ENCODE data around the gene UQCRC1.

Gene UQCRC1

DNA sequence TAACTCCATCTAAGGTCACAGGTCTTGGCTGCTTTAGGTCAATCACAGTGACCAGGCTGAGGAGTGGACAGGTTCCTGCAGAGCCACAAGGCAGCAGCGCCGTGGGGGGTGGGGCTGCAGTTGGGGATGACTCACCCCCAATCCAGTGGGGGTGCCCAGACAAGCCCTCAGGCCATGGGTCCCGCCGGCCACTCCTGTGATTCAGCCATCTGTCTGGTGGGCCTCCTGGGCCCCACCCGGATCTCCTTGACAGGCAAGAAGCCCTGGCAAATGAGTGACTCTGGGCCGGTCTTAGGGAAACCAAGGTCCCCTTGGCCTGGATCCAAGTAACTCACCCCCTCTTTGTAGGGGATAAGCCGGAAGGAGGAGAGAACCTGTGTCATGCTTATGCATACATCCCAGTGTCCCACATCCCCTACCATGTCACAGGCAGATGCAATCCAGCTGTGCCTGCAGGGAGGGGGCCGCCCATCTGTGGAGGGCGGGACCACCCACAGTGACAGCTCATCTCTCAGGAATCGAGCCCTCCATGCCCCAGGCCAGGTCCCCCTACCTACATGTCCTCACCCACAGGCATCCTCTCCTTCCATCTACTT is 13.8 kb downstream of the UQCRC1 start:
- Histone ChIP-seq H3K27ac (ENCODE audit: low read length) (no peak overlapping the region), H3K4me1 (ENCODE audit: low read length) (no peaks in the 10 kb centered on the region)

GRCh38 chr3:48595075-48595525 is 14.3 kb downstream of the UQCRC1 start, which contains the start of gene COL7A1:
Gene COL7A1 (minus strand): TSS chr3:48595329. CDS start chr3:48595159, 170 bp downstream.
- Histone ChIP-seq H3K36me3 (replicated peaks; ENCODE audit: insufficient read depth, low read length) (no peaks in the 10 kb centered on the region), H3K4me2 (ENCODE audit: low read depth, low read length) (no peak within 1 kb of the TSS), H2AFZ (ENCODE audit: low read length) (no peak within 1 kb of the TSS), H4K20me1 (ENCODE audit: insufficient read depth, low read length) (no peaks in the 10 kb centered on the region), H3K4me1 (ENCODE audit: low read length) (no peaks in the 10 kb centered on the region), H3K27ac (ENCODE audit: low read length) (no peak within 1 kb of the TSS), H3K79me2 (ENCODE audit: low read length) (no peaks in the 10 kb centered on the region), H3K9ac (ENCODE audit: low read length) (no peak within 1 kb of the TSS), H3K4me3 (ENCODE audit: low read length) (no peak within 1 kb of the TSS), H3K9me2 (replicated peaks; ENCODE audit: insufficient read depth, low read length) (no peaks in the 10 kb centered on the region), H3F3A (ENCODE audit: insufficient read depth, low read length) (no peaks in the 10 kb centered on the region), H3K27me3 (replicated peaks; ENCODE audit: insufficient read depth, low read length) (peaks cover 45% of the 10 kb centered on the region), H3K9me3 (replicated peaks; ENCODE audit: insufficient read depth, low read length) (no peaks in the 10 kb centered on the region)
- TF ChIP-seq EZH2 (optimal IDR thresholded peaks at IDR 0.05; ENCODE audit: low read depth, low read length), result no peak
- TF ChIP-seq EZH2phosphoT487 (IDR thresholded peaks at IDR 0.05; ENCODE audit: low read length), result no peak
- TF ChIP-seq, protein P1, sequence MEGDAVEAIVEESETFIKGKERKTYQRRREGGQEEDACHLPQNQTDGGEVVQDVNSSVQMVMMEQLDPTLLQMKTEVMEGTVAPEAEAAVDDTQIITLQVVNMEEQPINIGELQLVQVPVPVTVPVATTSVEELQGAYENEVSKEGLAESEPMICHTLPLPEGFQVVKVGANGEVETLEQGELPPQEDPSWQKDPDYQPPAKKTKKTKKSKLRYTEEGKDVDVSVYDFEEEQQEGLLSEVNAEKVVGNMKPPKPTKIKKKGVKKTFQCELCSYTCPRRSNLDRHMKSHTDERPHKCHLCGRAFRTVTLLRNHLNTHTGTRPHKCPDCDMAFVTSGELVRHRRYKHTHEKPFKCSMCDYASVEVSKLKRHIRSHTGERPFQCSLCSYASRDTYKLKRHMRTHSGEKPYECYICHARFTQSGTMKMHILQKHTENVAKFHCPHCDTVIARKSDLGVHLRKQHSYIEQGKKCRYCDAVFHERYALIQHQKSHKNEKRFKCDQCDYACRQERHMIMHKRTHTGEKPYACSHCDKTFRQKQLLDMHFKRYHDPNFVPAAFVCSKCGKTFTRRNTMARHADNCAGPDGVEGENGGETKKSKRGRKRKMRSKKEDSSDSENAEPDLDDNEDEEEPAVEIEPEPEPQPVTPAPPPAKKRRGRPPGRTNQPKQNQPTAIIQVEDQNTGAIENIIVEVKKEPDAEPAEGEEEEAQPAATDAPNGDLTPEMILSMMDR (IDR thresholded peaks at IDR 0.05; ENCODE audit: low read length), result no peak
- no peak for DNase-seq

More for the DNA sequence above, 13.8 kb downstream of the UQCRC1 start:
- no peaks in the 10 kb centered on the region for H3K9me2 ChIP-seq (replicated peaks; ENCODE audit: insufficient read depth, low read length)
- no peaks in the 10 kb centered on the region for H3K79me2 ChIP-seq (ENCODE audit: low read length)
- H3K27me3 ChIP-seq (replicated peaks; ENCODE audit: insufficient read depth, low read length), result peaks cover 40% of the 10 kb centered on the region
- H2AFZ ChIP-seq (ENCODE audit: low read length), result no peak overlapping the region
- H3F3A ChIP-seq (ENCODE audit: insufficient read depth, low read length), result no peaks in the 10 kb centered on the region
- no peaks in the 10 kb centered on the region for H3K9me3 ChIP-seq (replicated peaks; ENCODE audit: insufficient read depth, low read length)
- H3K36me3 ChIP-seq (replicated peaks; ENCODE audit: insufficient read depth, low read length), result no peaks in the 10 kb centered on the region
- no peaks in the 10 kb centered on the region for H4K20me1 ChIP-seq (ENCODE audit: insufficient read depth, low read length)
- no peak for DNase-seq
- H3K9ac ChIP-seq (ENCODE audit: low read length), result no peak overlapping the region
- no peak overlapping the region for H3K4me2 ChIP-seq (ENCODE audit: low read depth, low read length)
- TF ChIP-seq, protein P1 (IDR thresholded peaks at IDR 0.05; ENCODE audit: low read length), result no peak
- no peak for TF ChIP-seq EZH2 (optimal IDR thresholded peaks at IDR 0.05; ENCODE audit: low read depth, low read length)
- no peak for TF ChIP-seq EZH2phosphoT487 (IDR thresholded peaks at IDR 0.05; ENCODE audit: low read length)
- no peak overlapping the region for H3K4me3 ChIP-seq (ENCODE audit: low read length)

DNA sequence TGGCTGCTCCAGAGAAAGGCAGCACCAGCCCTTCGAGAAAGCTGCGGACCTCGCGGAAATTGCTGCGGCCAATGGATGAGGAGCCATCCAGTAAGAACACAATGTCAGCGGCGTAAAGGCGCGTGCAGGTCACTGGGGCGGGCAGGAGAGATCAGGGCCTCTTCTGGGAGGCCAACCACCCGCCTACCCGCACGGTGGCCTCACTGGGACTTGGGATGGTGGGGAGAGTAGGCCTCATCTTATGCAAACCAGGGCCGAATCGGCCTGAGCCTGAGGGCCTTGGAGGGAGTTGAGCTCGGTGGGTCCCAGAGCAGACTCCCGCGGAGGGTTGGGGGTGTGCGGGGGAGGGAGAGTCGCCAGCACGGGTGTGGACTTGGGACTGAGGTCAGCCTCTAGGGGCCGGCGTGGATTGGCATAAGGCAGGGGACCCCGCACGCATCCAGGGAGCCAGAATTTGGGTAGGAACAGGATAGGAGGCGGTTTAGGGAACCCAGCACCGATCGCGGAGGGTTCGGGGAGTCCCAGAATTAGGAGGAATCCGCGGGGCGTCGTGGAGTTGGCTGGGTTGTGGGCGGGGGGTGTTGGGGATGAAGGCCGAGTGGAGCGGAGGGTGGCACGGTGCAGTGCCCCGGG is 14.9 kb downstream of the UQCRC1 start:
- H3K9ac ChIP-seq (ENCODE audit: low read length), result no peak overlapping the region

More for the DNA sequence above, 14.9 kb downstream of the UQCRC1 start:
- H3K9me2 ChIP-seq (replicated peaks; ENCODE audit: insufficient read depth, low read length), result no peaks in the 10 kb centered on the region
- H3K79me2 ChIP-seq (ENCODE audit: low read length), result no peaks in the 10 kb centered on the region
- no peaks in the 10 kb centered on the region for H3K9me3 ChIP-seq (replicated peaks; ENCODE audit: insufficient read depth, low read length)
- H3K4me2 ChIP-seq (ENCODE audit: low read depth, low read length), result no peak overlapping the region
- no peaks in the 10 kb centered on the region for H3K4me1 ChIP-seq (ENCODE audit: low read length)
- H4K20me1 ChIP-seq (ENCODE audit: insufficient read depth, low read length), result no peaks in the 10 kb centered on the region
- no peak overlapping the region for H3K27ac ChIP-seq (ENCODE audit: low read length)
- TF ChIP-seq, protein P1 (IDR thresholded peaks at IDR 0.05; ENCODE audit: low read length), result no peak
- TF ChIP-seq EZH2phosphoT487 (IDR thresholded peaks at IDR 0.05; ENCODE audit: low read length) (no peak), EZH2 (optimal IDR thresholded peaks at IDR 0.05; ENCODE audit: low read depth, low read length) (no peak)
- no peak for DNase-seq
- H3K4me3 ChIP-seq (ENCODE audit: low read length), result no peak overlapping the region
- H3F3A ChIP-seq (ENCODE audit: insufficient read depth, low read length), result no peaks in the 10 kb centered on the region
- H2AFZ ChIP-seq (ENCODE audit: low read length), result no peak overlapping the region
- peaks cover 51% of the 10 kb centered on the region for H3K27me3 ChIP-seq (replicated peaks; ENCODE audit: insufficient read depth, low read length)
- no peaks in the 10 kb centered on the region for H3K36me3 ChIP-seq (replicated peaks; ENCODE audit: insufficient read depth, low read length)
